HG03565 (cell line): ENCODE measurements around the gene MAP3K2.

ENCODE experiments used
- ATAC-seq: cut with Tn5 transposase; IDR thresholded peaks from one replicate; pipeline ENCODE4 v1.9.1; 2021; ENCODE audit warnings: mild to moderate bottlenecking, moderate library complexity; ENCODE audit not compliant: unreplicated experiment

The MAP3K2 gene, protein sequence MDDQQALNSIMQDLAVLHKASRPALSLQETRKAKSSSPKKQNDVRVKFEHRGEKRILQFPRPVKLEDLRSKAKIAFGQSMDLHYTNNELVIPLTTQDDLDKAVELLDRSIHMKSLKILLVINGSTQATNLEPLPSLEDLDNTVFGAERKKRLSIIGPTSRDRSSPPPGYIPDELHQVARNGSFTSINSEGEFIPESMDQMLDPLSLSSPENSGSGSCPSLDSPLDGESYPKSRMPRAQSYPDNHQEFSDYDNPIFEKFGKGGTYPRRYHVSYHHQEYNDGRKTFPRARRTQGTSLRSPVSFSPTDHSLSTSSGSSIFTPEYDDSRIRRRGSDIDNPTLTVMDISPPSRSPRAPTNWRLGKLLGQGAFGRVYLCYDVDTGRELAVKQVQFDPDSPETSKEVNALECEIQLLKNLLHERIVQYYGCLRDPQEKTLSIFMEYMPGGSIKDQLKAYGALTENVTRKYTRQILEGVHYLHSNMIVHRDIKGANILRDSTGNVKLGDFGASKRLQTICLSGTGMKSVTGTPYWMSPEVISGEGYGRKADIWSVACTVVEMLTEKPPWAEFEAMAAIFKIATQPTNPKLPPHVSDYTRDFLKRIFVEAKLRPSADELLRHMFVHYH

GRCh38 chr2:127387655-127388422, at the start of gene MAP3K2:
Gene MAP3K2, minus strand, starts transcription at chr2:127387975. Its CDS starts 44,846 bp downstream, at chr2:127343129.
- peak; percentile 74 for ATAC-seq

DNA sequence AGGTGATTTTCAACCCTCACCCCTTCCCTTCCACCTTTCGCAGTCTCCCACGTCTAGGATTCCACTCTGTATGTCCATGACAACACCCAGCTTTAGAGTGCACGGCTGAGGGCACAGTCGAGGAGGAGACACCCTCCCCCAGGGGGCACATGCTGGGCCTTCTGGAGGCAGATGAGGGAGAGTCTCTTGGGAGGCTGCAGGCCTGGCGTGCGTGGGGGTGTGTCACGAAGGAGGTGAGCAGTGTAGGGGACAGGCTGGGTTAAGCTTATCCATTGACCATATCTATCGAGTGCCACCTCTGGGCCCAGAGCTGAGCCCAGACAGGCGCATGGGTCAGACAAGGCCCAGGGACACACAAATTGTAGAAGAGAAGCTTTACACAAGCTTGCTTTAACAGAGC, 49.3 kb upstream of the MAP3K2 start:
- ATAC-seq = no peak

GRCh38 chr2:127434515-127434914, 46.7 kb upstream of the MAP3K2 start:
- no peak for ATAC-seq

GRCh38 chr2:127431408-127432023, 43.7 kb upstream of the MAP3K2 start:
- ATAC-seq = no peak

- ATAC-seq = no peak
Observed at GRCh38 chr2:127429844-127430425, 42.2 kb upstream of the MAP3K2 start.

GRCh38 chr2:127429291-127429690, 41.5 kb upstream of the MAP3K2 start:
- ATAC-seq = no peak

- ATAC-seq = no peak
Observed at GRCh38 chr2:127428815-127429109, 41.0 kb upstream of the MAP3K2 start.

- ATAC-seq = no peak
Observed at GRCh38 chr2:127428057-127428814, 40.5 kb upstream of the MAP3K2 start.

DNA sequence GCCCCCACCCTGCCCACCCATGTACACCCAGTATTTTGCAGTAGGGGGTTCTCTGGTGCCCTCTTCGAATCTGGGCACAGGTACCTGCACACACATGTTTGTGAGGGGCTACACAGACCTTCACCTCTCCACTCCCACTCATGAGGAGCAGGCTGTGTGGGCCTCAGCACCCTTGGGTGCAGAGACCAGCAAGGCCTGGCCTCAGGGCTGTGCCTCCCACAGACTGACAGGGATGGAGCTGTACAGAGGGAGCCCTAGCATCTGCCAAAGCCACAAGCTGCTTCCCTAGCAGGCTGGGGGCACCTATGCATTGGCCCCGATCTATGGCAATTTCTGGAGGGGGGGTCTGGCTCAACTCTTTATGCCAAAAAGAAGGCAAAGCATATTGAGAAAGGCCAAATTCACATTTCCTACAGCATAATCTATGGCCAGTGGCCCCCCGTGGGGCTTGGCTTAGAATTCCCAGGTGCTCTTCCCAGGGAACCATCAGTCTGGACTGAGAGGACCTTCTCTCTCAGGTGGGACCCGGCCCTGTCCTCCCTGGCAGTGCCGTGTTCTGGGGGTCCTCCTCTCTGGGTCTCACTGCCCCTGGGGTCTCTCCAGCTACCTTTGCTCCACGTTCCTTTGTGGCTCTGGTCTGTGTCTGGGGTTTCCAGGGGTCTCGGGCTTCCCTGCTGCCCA, 39.7 kb upstream of the MAP3K2 start:
- no peak for ATAC-seq

- no peak for ATAC-seq
Observed at GRCh38 chr2:127426501-127427354, 39.0 kb upstream of the MAP3K2 start.

GRCh38 chr2:127425540-127426490, 38.0 kb upstream of the MAP3K2 start:
- no peak for ATAC-seq

DNA sequence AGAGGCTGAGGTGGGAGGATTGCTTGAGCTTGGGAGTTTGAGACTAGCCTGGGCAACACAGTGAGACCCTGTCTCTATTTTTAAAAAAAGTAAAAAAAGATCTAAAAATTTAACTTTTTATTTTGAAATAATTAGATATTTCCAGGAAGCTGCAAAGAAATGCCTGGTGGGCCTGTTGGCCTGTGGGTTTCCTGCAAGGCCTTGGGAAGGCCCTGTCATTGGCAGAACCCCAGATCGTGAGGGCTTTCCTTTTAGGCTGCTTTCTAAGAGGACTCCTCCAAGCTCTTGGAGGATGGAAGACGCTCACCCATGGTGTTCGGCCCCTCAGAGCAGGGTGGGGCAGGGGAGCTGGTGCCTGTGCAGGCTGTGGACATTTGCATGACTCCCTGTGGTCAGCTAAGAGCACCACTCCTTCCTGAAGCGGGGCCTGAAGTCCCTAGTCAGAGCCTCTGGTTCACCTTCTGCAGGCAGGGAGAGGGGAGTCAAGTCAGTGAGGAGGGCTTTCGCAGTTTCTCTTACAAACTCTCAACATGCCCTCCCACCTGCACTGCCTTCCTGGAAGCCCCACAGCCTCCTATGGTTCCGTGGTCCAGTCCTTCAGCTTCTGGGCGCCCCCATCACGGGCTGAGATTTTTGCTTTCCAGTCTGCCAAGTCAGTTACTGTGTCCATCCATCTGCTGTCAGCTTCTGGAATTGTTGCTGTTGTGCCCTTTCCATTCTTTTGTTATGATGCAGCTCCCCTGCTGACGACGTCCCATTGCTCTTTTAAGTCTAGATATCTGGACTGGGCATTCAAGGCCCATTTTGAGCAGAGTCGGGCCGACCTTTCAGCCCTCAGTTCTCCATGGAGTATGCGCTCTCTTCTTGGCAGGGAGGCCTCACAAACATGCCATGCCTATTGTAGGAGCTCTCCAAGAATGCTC, 37.1 kb upstream of the MAP3K2 start:
- no peak for ATAC-seq

- no peak for ATAC-seq
Observed at GRCh38 chr2:127423880-127424279, 36.1 kb upstream of the MAP3K2 start.

DNA sequence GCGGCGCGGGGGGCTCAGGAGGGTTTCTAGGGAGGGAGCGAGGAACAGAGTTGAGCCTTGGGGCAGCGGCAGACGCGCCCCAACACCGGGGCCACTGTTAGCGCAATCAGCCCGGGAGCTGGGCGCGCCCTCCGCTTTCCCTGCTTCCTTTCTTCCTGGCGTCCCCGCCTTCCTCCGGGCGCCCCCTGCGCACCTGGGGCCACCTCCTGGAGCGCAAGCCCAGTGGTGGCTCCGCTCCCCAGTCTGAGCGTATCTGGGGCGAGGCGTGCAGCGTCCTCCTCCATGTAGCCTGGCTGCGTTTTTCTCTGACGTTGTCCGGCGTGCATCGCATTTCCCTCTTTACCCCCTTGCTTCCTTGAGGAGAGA, 35.7 kb upstream of the MAP3K2 start:
- no peak for ATAC-seq

- no peak for ATAC-seq
Observed at GRCh38 chr2:127422559-127423477, 35.0 kb upstream of the MAP3K2 start.
